ENCODE results near the gene ZAP70.

The ZAP70 gene

GRCh38 chr2:97755491-97755890 is 42.1 kb downstream of the ZAP70 start:
- no peak for DNase-seq

DNA sequence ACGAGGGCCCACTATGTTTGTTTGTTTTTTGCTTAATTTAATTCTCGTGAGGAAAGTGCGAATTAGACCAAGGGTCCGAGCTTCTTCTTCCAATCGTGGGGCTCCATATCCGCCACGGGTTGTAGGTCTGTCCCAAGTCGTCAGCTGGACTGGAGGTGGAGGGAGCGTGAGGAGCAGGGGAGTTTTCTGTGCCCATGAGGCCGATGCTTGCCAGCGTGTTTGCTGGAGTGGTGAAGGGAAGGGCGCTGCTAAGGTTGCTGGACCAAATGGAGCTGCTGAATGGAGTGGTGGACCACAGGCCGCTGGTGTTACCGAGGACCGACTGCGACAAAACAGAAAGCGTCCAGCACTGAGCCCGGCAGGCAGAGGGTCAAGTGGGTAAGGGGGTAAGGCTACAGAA is 43.7 kb downstream of the ZAP70 start:
- DNase-seq: no peak

- DNase-seq: no peak
Observed at GRCh38 chr2:97758131-97758705, 44.8 kb downstream of the ZAP70 start.

DNA sequence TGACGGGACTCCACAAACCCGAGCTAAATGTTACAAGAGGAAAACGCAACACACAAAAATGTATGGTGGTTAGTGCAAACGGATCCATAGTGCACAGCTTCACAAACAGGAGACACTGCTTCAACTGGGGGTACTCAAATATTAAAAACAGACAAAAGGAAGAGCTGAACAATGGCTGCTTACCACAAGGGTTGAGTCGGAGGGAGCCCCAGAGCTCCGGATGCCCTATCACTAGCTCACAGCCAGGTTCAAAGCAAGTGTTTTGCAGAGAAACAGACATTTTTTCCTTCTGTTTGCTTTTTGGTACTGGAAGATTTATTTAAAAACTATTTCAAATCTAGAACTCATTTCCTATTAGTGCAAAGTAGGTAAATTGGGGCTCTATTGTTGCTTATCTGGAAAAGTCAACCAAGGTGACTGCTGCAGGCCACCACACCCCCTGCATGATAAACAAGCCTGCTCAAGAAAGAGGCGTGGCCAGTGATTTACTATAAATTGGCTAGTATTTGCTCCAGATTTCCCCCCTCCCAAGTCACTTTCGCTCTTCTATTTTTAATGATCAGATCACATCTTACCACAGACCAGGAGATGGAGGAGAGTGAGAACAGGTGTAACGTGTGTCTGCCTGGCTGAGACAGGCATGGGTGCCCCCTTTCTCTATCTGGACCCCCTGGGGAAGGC is 46.5 kb downstream of the ZAP70 start:
- no peak for DNase-seq

DNA sequence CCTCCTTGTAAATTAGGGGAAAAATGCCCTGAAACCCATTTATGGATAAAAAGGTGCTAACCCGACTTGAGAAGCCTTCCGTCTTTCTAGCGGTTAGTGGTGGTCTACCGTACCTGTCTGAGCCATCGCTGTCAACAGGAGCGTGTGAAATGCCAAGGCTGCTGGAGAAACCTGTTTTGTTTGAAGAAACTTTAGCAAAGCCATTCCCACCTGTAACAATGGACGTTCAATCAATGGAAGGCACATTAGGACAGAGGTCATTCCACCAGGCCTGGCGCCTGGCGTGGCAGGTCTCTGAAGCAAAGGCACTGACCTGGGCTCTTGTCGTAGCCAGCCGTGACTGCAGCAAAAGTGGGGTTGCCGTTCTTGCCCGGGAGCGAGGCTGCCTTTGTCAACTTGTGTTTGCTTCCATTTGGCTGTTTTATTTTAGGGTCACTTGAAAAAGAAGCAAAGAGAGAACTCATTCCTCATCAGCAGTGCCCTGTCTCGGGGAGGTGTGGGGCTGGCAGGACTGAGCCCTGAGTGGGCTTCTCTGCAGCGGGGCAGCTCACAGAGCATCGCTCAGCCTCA is 47.2 kb downstream of the ZAP70 start:
- no peak for DNase-seq

DNA sequence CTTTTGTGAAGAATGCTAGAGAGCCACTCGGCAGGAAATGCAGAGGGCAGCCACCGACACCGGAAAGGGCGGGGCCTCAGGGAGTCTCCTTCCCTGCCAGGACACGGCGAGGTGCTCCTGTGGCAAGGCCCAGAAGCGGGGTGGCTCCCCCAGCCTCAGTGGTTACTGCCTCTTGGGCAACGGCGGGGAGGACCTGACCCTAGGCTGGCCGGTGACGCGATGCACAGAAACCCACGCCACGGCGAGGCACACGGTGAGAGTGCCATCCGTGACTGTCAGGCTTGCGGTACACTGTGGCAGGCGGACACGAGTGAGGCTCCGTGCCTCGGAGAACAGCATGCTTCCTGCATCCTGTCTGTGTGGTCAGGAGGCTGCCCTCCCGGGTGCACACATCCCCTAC is 47.8 kb downstream of the ZAP70 start:
- DNase-seq: no peak

DNA sequence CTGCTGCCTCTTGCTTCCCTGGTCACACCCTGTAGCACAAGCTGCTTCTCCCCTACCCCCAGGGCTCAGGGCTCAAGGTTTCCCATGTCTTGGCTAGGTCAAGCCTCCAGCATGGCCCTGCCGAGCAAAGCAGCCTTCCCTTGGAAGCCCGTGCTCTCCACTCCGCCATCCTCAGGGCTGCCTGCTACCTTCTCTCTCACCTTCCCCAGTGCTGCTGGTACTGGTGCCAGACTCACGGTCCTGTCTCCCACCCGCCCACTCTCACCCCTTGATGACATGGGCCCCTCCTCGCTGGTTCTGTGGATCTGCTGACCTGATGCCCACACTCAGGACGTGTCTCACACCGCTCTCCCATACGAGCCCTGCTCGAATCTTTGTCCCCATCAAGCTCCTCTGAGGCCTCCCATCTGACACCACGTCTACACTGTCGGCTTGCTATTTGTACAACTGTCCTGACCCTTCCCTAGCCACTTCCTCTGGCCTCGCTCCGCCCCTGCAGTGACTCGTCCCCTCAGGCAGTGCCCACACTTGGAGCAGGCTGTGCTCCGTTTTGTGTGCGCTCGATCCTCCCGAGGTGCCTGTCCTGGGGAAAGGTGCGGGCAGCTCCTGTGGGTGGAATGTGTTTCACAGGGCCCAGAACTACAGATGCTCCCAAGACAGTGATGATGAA is 49.9 kb downstream of the ZAP70 start:
- DNase-seq: no peak

- no peak for DNase-seq
Observed at GRCh38 chr2:97764559-97765263, 51.3 kb downstream of the ZAP70 start.

DNA sequence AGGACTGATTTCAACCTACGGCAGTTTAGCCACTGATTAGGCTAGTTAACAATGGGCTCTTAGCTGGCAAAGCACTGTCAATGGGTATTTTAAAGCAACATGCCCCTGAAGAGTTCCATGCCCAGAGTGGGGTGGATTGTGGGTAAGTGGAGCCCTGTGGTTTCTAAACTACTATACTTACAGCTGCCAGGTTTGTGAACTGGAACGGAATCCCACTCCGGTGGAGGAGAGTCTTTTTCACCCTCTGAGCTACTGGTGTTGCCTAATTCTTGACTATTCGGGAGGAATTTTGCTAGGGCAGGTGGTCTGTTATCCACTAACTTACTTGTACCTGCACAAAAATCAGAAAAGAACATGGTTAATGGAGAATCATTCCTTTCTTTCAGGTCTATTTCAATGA is 52.6 kb downstream of the ZAP70 start:
- no peak for DNase-seq

GRCh38 chr2:97766567-97766966 is 53.2 kb downstream of the ZAP70 start:
- no peak for DNase-seq

DNA sequence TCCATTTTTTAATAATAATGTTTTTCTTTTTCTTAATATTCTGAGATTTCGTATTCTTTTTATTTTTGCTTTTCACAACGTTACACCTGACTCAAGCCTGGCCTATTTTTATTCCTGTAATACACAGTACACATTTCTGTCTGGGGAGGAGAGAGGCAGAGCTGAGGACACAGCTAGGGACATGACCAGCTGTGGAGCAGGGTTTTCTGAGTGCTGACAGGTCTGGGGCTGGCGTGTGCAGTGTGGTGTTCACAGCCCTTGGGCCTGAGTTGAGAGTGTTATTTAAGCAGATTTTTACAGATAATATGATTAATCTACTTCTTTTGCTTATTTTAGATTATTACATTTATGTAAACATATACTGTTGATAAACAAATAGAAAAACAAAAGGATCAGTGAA is 55.9 kb downstream of the ZAP70 start:
- DNase-seq: no peak

GRCh38 chr2:97769711-97770110 is 56.3 kb downstream of the ZAP70 start:
- DNase-seq: no peak

DNA sequence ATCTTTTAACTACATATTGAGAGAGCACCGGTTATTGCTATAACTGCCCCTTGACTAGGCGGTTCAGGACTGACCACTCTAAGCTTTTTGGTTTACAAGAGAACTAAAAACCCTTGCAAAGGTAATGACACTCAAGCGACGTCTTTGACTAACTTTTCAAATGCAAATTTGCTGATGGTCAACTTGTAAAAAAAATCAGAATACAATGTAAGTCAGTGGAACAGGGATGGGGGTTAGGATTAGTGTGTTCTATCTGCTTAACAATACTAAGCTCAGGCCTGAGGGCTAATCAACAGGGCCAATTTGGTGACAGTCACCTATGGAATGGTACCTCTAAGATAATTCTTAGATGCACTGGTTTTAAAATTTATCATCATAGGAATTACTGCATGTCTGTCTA is 57.1 kb downstream of the ZAP70 start:
- no peak for DNase-seq

- DNase-seq: no peak
Observed at GRCh38 chr2:97774425-97774824, 61.0 kb downstream of the ZAP70 start.

DNA sequence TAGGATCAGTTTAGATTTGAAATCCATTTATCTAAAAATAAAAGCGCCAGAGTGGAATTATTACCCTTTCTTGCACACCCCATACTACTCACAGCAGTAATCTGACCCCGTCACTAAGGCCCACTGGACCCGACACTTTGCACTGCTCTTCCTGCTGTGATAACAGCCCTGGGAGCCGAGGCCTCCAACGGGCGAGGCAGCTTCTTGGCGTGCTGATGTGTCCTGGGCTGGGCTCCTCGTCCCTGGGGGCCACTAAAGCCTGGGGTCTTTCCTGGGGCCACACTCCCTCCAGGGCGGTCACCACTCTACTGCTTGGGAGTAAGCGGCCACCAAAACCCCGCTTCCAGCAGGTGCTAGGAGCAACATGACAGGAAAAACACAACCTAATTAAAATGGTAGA is 61.7 kb downstream of the ZAP70 start:
- DNase-seq: no peak

- no peak for DNase-seq
Observed at GRCh38 chr2:97779141-97779540, 65.8 kb downstream of the ZAP70 start.

- no peak for DNase-seq
Observed at GRCh38 chr2:97781981-97782380, 68.6 kb downstream of the ZAP70 start.

GRCh38 chr2:97784953-97785352 is 71.6 kb downstream of the ZAP70 start:
- no peak for DNase-seq

GRCh38 chr2:97785818-97786217 is 72.4 kb downstream of the ZAP70 start:
- no peak for DNase-seq

GRCh38 chr2:97788986-97789644 is 75.7 kb downstream of the ZAP70 start:
- no peak for DNase-seq
